ENCODE measurements around the gene KRT33B.

DNA sequence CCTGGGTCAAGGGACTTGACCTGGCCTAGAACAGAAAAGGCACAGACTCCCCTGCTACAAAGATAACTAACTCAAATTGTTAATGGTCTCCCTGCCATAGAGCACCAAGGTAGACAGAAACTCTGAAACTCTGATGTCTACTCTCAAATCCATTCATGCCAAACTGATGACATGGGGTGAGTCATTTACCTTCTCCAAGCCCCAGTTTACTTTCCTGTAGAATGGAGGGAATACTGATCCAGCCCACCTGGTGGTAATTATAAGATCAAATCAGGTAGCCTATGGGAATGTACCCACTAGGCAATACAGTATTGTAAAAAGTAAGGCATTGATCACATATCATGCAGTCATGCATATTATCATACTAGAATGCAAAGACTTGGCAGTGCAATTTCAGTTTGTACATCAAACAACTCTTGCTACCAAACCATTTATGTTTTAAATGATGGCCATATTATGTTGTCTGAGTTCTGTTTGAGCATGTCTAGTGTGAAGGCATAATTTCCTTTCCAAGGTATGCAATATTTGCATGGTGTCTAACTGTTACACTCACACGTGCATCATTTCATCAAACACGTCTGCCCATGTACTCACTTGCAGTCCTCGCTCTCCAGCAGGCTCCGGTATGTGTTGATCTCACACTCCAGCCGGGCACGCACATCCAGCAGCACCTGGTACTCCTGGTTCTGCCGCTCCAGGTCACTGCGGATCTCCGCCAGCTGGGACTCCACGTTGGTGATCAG is 24.8 kb upstream of the KRT33B start:
- TF ChIP-seq, protein P1, sequence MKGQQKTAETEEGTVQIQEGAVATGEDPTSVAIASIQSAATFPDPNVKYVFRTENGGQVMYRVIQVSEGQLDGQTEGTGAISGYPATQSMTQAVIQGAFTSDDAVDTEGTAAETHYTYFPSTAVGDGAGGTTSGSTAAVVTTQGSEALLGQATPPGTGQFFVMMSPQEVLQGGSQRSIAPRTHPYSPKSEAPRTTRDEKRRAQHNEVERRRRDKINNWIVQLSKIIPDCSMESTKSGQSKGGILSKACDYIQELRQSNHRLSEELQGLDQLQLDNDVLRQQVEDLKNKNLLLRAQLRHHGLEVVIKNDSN (IDR thresholded peaks at IDR 0.05; ENCODE audit: borderline replicate concordance, extremely low read length, insufficient read depth, low read depth, low read length) = no peak
- TF ChIP-seq, protein P2, sequence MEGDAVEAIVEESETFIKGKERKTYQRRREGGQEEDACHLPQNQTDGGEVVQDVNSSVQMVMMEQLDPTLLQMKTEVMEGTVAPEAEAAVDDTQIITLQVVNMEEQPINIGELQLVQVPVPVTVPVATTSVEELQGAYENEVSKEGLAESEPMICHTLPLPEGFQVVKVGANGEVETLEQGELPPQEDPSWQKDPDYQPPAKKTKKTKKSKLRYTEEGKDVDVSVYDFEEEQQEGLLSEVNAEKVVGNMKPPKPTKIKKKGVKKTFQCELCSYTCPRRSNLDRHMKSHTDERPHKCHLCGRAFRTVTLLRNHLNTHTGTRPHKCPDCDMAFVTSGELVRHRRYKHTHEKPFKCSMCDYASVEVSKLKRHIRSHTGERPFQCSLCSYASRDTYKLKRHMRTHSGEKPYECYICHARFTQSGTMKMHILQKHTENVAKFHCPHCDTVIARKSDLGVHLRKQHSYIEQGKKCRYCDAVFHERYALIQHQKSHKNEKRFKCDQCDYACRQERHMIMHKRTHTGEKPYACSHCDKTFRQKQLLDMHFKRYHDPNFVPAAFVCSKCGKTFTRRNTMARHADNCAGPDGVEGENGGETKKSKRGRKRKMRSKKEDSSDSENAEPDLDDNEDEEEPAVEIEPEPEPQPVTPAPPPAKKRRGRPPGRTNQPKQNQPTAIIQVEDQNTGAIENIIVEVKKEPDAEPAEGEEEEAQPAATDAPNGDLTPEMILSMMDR (IDR thresholded peaks at IDR 0.05 in 2 of 3, conservative IDR thresholded peaks at IDR 0.05 in 1 of 3; ENCODE audit: control insufficient read depth in 2 of 3, extremely low read depth in 1 of 3, insufficient read depth in 1 of 3, low read depth in 3 of 3, low read length in 3 of 3) = no peak
- TF ChIP-seq POLR2AphosphoS2 (IDR thresholded peaks at IDR 0.05; ENCODE audit: low read depth, low read length) = no peak
- TF ChIP-seq NFIC (IDR thresholded peaks at IDR 0.05; ENCODE audit: low read depth, low read length) = no peak
- TF ChIP-seq CHD2 (IDR thresholded peaks at IDR 0.05; ENCODE audit: borderline replicate concordance, low read depth, low read length) = no peak
- TF ChIP-seq SRF (IDR thresholded peaks at IDR 0.05; ENCODE audit: low read depth in 2 of 2, low read length in 2 of 2) = no peak
- TF ChIP-seq NRF1 (conservative IDR thresholded peaks at IDR 0.05; ENCODE audit: low read depth, low read length) = no peak
- TF ChIP-seq POLR2A (IDR thresholded peaks at IDR 0.05; ENCODE audit: low read depth, low read length) = no peak
- TF ChIP-seq, protein P3, sequence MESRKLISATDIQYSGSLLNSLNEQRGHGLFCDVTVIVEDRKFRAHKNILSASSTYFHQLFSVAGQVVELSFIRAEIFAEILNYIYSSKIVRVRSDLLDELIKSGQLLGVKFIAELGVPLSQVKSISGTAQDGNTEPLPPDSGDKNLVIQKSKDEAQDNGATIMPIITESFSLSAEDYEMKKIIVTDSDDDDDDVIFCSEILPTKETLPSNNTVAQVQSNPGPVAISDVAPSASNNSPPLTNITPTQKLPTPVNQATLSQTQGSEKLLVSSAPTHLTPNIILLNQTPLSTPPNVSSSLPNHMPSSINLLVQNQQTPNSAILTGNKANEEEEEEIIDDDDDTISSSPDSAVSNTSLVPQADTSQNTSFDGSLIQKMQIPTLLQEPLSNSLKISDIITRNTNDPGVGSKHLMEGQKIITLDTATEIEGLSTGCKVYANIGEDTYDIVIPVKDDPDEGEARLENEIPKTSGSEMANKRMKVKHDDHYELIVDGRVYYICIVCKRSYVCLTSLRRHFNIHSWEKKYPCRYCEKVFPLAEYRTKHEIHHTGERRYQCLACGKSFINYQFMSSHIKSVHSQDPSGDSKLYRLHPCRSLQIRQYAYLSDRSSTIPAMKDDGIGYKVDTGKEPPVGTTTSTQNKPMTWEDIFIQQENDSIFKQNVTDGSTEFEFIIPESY (IDR thresholded peaks at IDR 0.05) = no peak
- TF ChIP-seq, protein P4, sequence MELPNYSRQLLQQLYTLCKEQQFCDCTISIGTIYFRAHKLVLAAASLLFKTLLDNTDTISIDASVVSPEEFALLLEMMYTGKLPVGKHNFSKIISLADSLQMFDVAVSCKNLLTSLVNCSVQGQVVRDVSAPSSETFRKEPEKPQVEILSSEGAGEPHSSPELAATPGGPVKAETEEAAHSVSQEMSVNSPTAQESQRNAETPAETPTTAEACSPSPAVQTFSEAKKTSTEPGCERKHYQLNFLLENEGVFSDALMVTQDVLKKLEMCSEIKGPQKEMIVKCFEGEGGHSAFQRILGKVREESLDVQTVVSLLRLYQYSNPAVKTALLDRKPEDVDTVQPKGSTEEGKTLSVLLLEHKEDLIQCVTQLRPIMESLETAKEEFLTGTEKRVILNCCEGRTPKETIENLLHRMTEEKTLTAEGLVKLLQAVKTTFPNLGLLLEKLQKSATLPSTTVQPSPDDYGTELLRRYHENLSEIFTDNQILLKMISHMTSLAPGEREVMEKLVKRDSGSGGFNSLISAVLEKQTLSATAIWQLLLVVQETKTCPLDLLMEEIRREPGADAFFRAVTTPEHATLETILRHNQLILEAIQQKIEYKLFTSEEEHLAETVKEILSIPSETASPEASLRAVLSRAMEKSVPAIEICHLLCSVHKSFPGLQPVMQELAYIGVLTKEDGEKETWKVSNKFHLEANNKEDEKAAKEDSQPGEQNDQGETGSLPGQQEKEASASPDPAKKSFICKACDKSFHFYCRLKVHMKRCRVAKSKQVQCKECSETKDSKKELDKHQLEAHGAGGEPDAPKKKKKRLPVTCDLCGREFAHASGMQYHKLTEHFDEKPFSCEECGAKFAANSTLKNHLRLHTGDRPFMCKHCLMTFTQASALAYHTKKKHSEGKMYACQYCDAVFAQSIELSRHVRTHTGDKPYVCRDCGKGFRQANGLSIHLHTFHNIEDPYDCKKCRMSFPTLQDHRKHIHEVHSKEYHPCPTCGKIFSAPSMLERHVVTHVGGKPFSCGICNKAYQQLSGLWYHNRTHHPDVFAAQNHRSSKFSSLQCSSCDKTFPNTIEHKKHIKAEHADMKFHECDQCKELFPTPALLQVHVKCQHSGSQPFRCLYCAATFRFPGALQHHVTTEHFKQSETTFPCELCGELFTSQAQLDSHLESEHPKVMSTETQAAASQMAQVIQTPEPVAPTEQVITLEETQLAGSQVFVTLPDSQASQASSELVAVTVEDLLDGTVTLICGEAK (IDR thresholded peaks at IDR 0.05; ENCODE audit: borderline replicate concordance) = no peak
- TF ChIP-seq SPI1 (IDR thresholded peaks at IDR 0.05; ENCODE audit: borderline replicate concordance, insufficient read depth, low read depth, low read length) = no peak
- TF ChIP-seq RAD21 (IDR thresholded peaks at IDR 0.05; ENCODE audit: insufficient read depth, low read depth, low read length) = no peak

Data from GM12878 (cell line).